IMR-90 (cell line): ENCODE data around the gene TSPYL1. TPM values are rescaled to one million over a fixed set of nuclear protein-coding genes. Genes with fewer than 3 reads are reported as not detected.
A peak's percentile ranks its signal among the peaks of the same experiment; 100 is the strongest.

Experiments used
- ATAC-seq: fragments of 200-7000 bp; cut with Tn5 transposase; 2 replicates; pipeline ENCODE4 v1.9.1; 2020; ENCODE audit warnings: low read depth, mild to moderate bottlenecking, moderate library complexity
- BruUV-seq: library from RNA; stranded (reverse); fragments of 400-500 nt; replicated peaks from 2 replicates; lab custom pipeline; 2021; lab: Mats Ljungman, UMichigan
- CTCF ChIA-PET: fragments of 300-600 bp; formaldehyde crosslinking; extraction: SDS; loops from one replicate; lab custom pipeline; 2021; ENCODE audit warnings: antibody characterized with exemption; lab: Yijun Ruan, JAX
- POLR2A ChIA-PET: fragments of 300-600 bp; sonication (Branson Sonifier 250); formaldehyde crosslinking; loops from one replicate; lab custom pipeline; 2022; ENCODE audit warnings: antibody characterized with exemption; ENCODE audit not compliant: unreplicated experiment; lab: Charles Lee
- DNase-seq: peaks from one replicate; pipeline ENCODE4 v3.0.0; 2013
- H2AFZ ChIP-seq: replicated peaks from 2 replicates; pipeline ENCODE3; 2013; ENCODE audit warnings: low read length, mild to moderate bottlenecking; ENCODE audit not compliant: poor library complexity
- H2AK5ac ChIP-seq: 2 replicates; pipeline ENCODE4 v1.6.1; 2013; ENCODE audit warnings: low read depth, low read length, inconsistent platforms
- H2AK9ac ChIP-seq: replicated peaks from 2 replicates; pipeline ENCODE3; 2013; ENCODE audit warnings: mild to moderate bottlenecking, low read depth, low read length, moderate library complexity; ENCODE audit not compliant: poor library complexity
- H2BK120ac ChIP-seq: 2 replicates; pipeline ENCODE4 v1.6.1; 2013; ENCODE audit warnings: low read depth, low read length, inconsistent platforms
- H2BK15ac ChIP-seq: 3 replicates; pipeline ENCODE4 v1.6.1; 2013; ENCODE audit warnings: low read depth, low read length, inconsistent platforms
- H2BK20ac ChIP-seq: 2 replicates; pipeline ENCODE4 v1.6.1; 2013; ENCODE audit warnings: low read depth, mild to moderate bottlenecking, inconsistent platforms, low read length, moderate library complexity
- H2BK5ac ChIP-seq: 2 replicates; pipeline ENCODE4 v1.6.1; 2013; ENCODE audit warnings: mild to moderate bottlenecking, low read depth, low read length, inconsistent platforms; ENCODE audit not compliant: poor library complexity, severe bottlenecking
- H3K14ac ChIP-seq: replicated peaks from 2 replicates; pipeline ENCODE4 v1.6.1; 2013; ENCODE audit warnings: low read depth, low read length, inconsistent platforms
- H3K18ac ChIP-seq: 2 replicates; pipeline ENCODE4 v1.6.1; 2013; ENCODE audit warnings: low read depth, low read length, control low read depth
- H3K23ac ChIP-seq: 2 replicates; pipeline ENCODE4 v1.6.1; 2013; ENCODE audit warnings: low read depth, low read length, inconsistent platforms
- H3K27ac ChIP-seq: 2 replicates; pipeline ENCODE4 v1.5.1; 2013; ENCODE audit warnings: mild to moderate bottlenecking, control low read depth, low read length; ENCODE audit not compliant: insufficient read depth
- H3K27me3 ChIP-seq: 2 replicates; pipeline ENCODE4 v1.6.1; 2013; ENCODE audit warnings: low read length; ENCODE audit not compliant: control insufficient read depth, insufficient read depth
- H3K36me3 ChIP-seq: 2 replicates; pipeline ENCODE4 v1.6.1; 2013; ENCODE audit warnings: low read length, mixed read lengths; ENCODE audit not compliant: control insufficient read depth, insufficient read depth
- H3K4ac ChIP-seq: 2 replicates; pipeline ENCODE4 v1.6.1; 2013; ENCODE audit warnings: low read depth, low read length, inconsistent platforms
- H3K4me1 ChIP-seq: 2 replicates; pipeline ENCODE4 v1.6.1; 2013; ENCODE audit warnings: low read length, mixed read lengths; ENCODE audit not compliant: control insufficient read depth, insufficient read depth
- H3K4me2 ChIP-seq: 2 replicates; pipeline ENCODE4 v1.6.1; 2013; ENCODE audit warnings: low read depth, mild to moderate bottlenecking, control low read depth, low read length, moderate library complexity
- H3K4me3 ChIP-seq: 2 replicates; pipeline ENCODE4 v1.5.1; 2013; ENCODE audit warnings: low read depth, mild to moderate bottlenecking, control low read depth, low read length, moderate library complexity; ENCODE audit not compliant: insufficient read depth
- H3K56ac ChIP-seq: 2 replicates; pipeline ENCODE4 v1.6.1; 2013; ENCODE audit warnings: low read length, inconsistent platforms; ENCODE audit not compliant: insufficient read depth; ENCODE audit errors: extremely low read depth
- H3K79me1 ChIP-seq, 2 experiments: 2 replicates each; pipeline ENCODE4 v1.6.1; 2013; ENCODE audit warnings: low read length in 2 of 2, inconsistent platforms in 1 of 2, low read depth in 1 of 2
- H3K9ac ChIP-seq: 2 replicates; pipeline ENCODE4 v1.6.1; 2013; ENCODE audit warnings: low read depth, low read length, control low read depth
- H3K9me1 ChIP-seq: 2 replicates; pipeline ENCODE4 v1.6.1; 2013; ENCODE audit warnings: low read length, inconsistent platforms; ENCODE audit not compliant: insufficient read depth
- H3K9me3 ChIP-seq: 2 replicates; pipeline ENCODE4 v1.6.1; 2013; ENCODE audit warnings: low read length; ENCODE audit not compliant: control insufficient read depth, insufficient read depth
- H4K20me1 ChIP-seq: 2 replicates; pipeline ENCODE4 v1.6.1; 2013; ENCODE audit warnings: low read length, inconsistent platforms; ENCODE audit not compliant: insufficient read depth
- H4K5ac ChIP-seq: 2 replicates; pipeline ENCODE4 v1.6.1; 2013; ENCODE audit warnings: mild to moderate bottlenecking, low read depth, low read length, control low read depth
- H4K8ac ChIP-seq, 2 experiments: 2 replicates each; pipeline ENCODE4 v1.6.1; 2013; ENCODE audit warnings: low read depth in 2 of 2, low read length in 2 of 2, control low read depth in 1 of 2, inconsistent platforms in 1 of 2
- H4K91ac ChIP-seq: 2 replicates; pipeline ENCODE4 v1.6.1; 2013; ENCODE audit warnings: low read depth, low read length, inconsistent platforms; ENCODE audit not compliant: insufficient read depth
- BHLHE40 ChIP-seq: fragments of 150-350 bp; IDR thresholded peaks from 2 replicates; pipeline ENCODE4 v1.6.1; 2016; ENCODE audit warnings: mild to moderate bottlenecking, low read depth, low read length
- CEBPB ChIP-seq: IDR thresholded peaks from 2 replicates; pipeline ENCODE4 v1.6.1; 2012; ENCODE audit warnings: low read depth, low read length, improper control_type of control experiment
- FOS ChIP-seq: fragments of 150-350 bp; IDR thresholded peaks from 2 replicates; pipeline ENCODE4 v1.6.1; 2016; ENCODE audit warnings: low read depth, low read length
- MAFK ChIP-seq: IDR thresholded peaks from 2 replicates; pipeline ENCODE4 v1.6.1; 2012; ENCODE audit warnings: low read depth, low read length, improper control_type of control experiment
- MAZ ChIP-seq: IDR thresholded peaks from 2 replicates; pipeline ENCODE4 v1.6.1; 2012; ENCODE audit warnings: low read depth, mild to moderate bottlenecking, low read length, improper control_type of control experiment, moderate library complexity, borderline replicate concordance
- MXI1 ChIP-seq: IDR thresholded peaks from 2 replicates; pipeline ENCODE4 v1.6.1; 2012; ENCODE audit warnings: low read depth, mild to moderate bottlenecking, low read length, moderate library complexity, borderline replicate concordance
- NFE2L2 ChIP-seq: fragments of 150-350 bp; IDR thresholded peaks from 2 replicates; pipeline ENCODE4 v1.6.1; 2016; ENCODE audit warnings: low read depth, mild to moderate bottlenecking, low read length
- POLR2A ChIP-seq: IDR thresholded peaks from 2 replicates; pipeline ENCODE4 v1.6.1; 2012; ENCODE audit warnings: mild to moderate bottlenecking, low read depth, low read length
- RAD21 ChIP-seq: IDR thresholded peaks from 2 replicates; pipeline ENCODE4 v1.6.1; 2012; ENCODE audit warnings: low read length, improper control_type of control experiment
- RCOR1 ChIP-seq: IDR thresholded peaks from 2 replicates; pipeline ENCODE4 v1.6.1; 2012; ENCODE audit warnings: mild to moderate bottlenecking, low read length, improper control_type of control experiment; ENCODE audit not compliant: insufficient replicate concordance
- RFX5 ChIP-seq: IDR thresholded peaks from 2 replicates; pipeline ENCODE4 v1.8.0; 2012; ENCODE audit warnings: low read depth, mild to moderate bottlenecking, low read length, moderate library complexity
- SMC3 ChIP-seq: fragments of 150-350 bp; IDR thresholded peaks from 2 replicates; pipeline ENCODE4 v1.6.1; 2016; ENCODE audit warnings: low read depth, mild to moderate bottlenecking, antibody characterized with exemption, low read length, moderate library complexity
- dilution Hi-C: fragments of 300-500 bp; cut with HindIII; formaldehyde crosslinking; loops from one replicate; pipeline ENCODE4 v1.14.3; 2018; ENCODE audit warnings: low sequenced_read_pairs; ENCODE audit not compliant: unreplicated experiment
- in situ Hi-C: fragments of 300-500 bp; cut with MboI; formaldehyde crosslinking; loops from 3 replicates; pipeline ENCODE4 v1.14.3; 2019; ENCODE audit warnings: low sequenced_read_pairs, inconsistent platforms, mixed read lengths
- intact Hi-C: fragments of 100-400 bp; cut with micrococcal nuclease; formaldehyde crosslinking; loops from 2 replicates; pipeline ENCODE4 v1.10.0; 2022
- polyA plus RNA-seq, 3 experiments: library from polyadenylated mRNA; depleted of rRNA; stranded (reverse); fragments of >200 nt; gene quantifications; 2 replicates each; pipeline ENCODE4 v1.2.3, GENCODE V29; 2012; ENCODE audit warnings: low replicate concordance in 1 of 3
- total RNA-seq: library from RNA; depleted of rRNA; stranded (reverse); fragments of >200 nt; gene quantifications from 2 replicates; pipeline ENCODE4 v1.2.3, GENCODE V29; 2012
- TF ChIP-seq, protein P1 (sequence below): fragments of 150-350 bp; IDR thresholded peaks from 2 replicates; pipeline ENCODE4 v1.6.1; 2016; ENCODE audit warnings: low read depth, mild to moderate bottlenecking, low read length, moderate library complexity, borderline replicate concordance
- TF ChIP-seq, protein P2 (sequence below): conservative IDR thresholded peaks from 2 replicates; pipeline ENCODE4 v1.5.1; 2012; ENCODE audit warnings: mild to moderate bottlenecking, low read depth, low read length, improper control_type of control experiment

TSPYL1 gene
- total and polyA plus RNA-seq, 2 of the 4 experiments (the other 2 are of a cell fraction) = 32.4 to 111 TPM

DNA sequence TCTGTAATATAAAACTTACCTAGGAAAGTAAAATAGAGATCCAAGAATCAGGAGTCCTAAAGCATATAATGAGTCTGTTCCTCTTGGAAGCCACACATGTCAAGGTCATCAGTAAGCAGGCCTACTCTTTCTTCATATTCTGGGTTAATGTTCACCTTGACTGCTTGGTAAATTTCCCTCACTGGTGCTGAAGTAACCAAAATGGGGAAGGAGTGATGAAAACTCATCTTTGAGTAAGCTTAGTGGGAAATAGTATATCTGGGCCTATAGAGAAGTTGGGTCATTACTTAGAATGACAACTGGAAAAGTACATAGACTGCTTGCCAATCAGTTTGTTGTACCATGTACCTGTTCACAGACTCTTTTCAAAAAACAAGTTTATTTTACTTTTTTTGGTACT, 32.4 kb downstream of the TSPYL1 start:
- 0 out of 2 replicates have a peak, but pooled peaks cover 5% of the 10 kb centered on the region for H3K36me3 ChIP-seq
- POLR2A ChIA-PET = no interaction called here
- H4K20me1 ChIP-seq = 0 out of 2 replicates have a peak, but pooled peaks cover 3% of the 10 kb centered on the region
- intact Hi-C loops (no loop called here), dilution Hi-C loops (no loop called here), in situ Hi-C loops (no loop called here)
- H3K4me2 ChIP-seq = no peak overlapping the region
- no peaks in the 10 kb centered on the region for H3K9me3 ChIP-seq
- H2BK120ac ChIP-seq = 0 out of 2 replicates have a peak overlapping the region, but pooled peaks have one; percentile 49
- peak overlapping the region; percentile 74; the same call in 1 of the 2 replicates for H3K23ac ChIP-seq
- peaks cover 13% of the 10 kb centered on the region for H3K9me1 ChIP-seq
- H2BK15ac ChIP-seq = peak overlapping the region; percentile 86; the same call in 1 of the 3 replicates
- H2AK5ac ChIP-seq = peak overlapping the region; percentile 72; the same call in 1 of the 2 replicates
- peak overlapping the region; percentile 30; the same call in 1 of the 2 replicates for H2BK20ac ChIP-seq
- H3K56ac ChIP-seq = no peak overlapping the region
- H3K4ac ChIP-seq = no peak overlapping the region; the same call in 1 of the 2 replicates
- H4K8ac ChIP-seq = no peak overlapping the region
- DNase-seq (no peak), ATAC-seq (no peak)
- 0 out of 2 replicates have a peak overlapping the region, but pooled peaks have one; percentile 62 for H3K14ac ChIP-seq
- H3K18ac ChIP-seq = no peak overlapping the region
- peak overlapping the region; percentile 37 for H2BK5ac ChIP-seq
- H3K79me1 ChIP-seq = peaks cover 7 to 33% of the 10 kb centered on the region in 2 experiments
- CTCF ChIA-PET = interaction anchor here (1.2 kb wide), 1 partner anchor 20 kb away, joined by 3 read pairs; no protein-coding TSS in a partner anchor
- peaks cover 15% of the 10 kb centered on the region for H3K4me1 ChIP-seq
- H2AK9ac ChIP-seq = no peak overlapping the region
- no peak overlapping the region for H4K91ac ChIP-seq
- H3K27ac ChIP-seq = no peak overlapping the region
- H3K27me3 ChIP-seq = no peaks in the 10 kb centered on the region
- no peak overlapping the region for H2AFZ ChIP-seq
- BruUV-seq = no TSS peak
- no peak overlapping the region for H3K9ac ChIP-seq
- H3K4me3 ChIP-seq = no peak overlapping the region
- TF ChIP-seq MXI1 = no peak
- TF ChIP-seq, protein P1, sequence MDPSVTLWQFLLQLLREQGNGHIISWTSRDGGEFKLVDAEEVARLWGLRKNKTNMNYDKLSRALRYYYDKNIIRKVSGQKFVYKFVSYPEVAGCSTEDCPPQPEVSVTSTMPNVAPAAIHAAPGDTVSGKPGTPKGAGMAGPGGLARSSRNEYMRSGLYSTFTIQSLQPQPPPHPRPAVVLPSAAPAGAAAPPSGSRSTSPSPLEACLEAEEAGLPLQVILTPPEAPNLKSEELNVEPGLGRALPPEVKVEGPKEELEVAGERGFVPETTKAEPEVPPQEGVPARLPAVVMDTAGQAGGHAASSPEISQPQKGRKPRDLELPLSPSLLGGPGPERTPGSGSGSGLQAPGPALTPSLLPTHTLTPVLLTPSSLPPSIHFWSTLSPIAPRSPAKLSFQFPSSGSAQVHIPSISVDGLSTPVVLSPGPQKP = no peak
- no peak for TF ChIP-seq MAFK
- no peak for TF ChIP-seq POLR2A
- TF ChIP-seq RCOR1 = no peak
- TF ChIP-seq MAZ = no peak
- no peak for TF ChIP-seq RFX5
- TF ChIP-seq RAD21 = no peak
- TF ChIP-seq NFE2L2 = no peak
- no peak for TF ChIP-seq SMC3
- TF ChIP-seq, protein P2, sequence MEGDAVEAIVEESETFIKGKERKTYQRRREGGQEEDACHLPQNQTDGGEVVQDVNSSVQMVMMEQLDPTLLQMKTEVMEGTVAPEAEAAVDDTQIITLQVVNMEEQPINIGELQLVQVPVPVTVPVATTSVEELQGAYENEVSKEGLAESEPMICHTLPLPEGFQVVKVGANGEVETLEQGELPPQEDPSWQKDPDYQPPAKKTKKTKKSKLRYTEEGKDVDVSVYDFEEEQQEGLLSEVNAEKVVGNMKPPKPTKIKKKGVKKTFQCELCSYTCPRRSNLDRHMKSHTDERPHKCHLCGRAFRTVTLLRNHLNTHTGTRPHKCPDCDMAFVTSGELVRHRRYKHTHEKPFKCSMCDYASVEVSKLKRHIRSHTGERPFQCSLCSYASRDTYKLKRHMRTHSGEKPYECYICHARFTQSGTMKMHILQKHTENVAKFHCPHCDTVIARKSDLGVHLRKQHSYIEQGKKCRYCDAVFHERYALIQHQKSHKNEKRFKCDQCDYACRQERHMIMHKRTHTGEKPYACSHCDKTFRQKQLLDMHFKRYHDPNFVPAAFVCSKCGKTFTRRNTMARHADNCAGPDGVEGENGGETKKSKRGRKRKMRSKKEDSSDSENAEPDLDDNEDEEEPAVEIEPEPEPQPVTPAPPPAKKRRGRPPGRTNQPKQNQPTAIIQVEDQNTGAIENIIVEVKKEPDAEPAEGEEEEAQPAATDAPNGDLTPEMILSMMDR = no peak
- TF ChIP-seq FOS = no peak
- TF ChIP-seq BHLHE40 = no peak
- TF ChIP-seq CEBPB = no peak
- no peak overlapping the region; the same call in 1 of the 2 replicates for H4K5ac ChIP-seq
